Measurements from ENCODE around the gene CDYL2.
"Not testable (repeated sequence)": the region's sequence is repeated elsewhere in the genome, so short reads cannot be mapped to it uniquely, and the experiment has no call there.

Gene CDYL2

GRCh38 chr16:80742331-80742730 lies 62.1 kb downstream of the CDYL2 start:
- DNase-seq, result no peak

DNA sequence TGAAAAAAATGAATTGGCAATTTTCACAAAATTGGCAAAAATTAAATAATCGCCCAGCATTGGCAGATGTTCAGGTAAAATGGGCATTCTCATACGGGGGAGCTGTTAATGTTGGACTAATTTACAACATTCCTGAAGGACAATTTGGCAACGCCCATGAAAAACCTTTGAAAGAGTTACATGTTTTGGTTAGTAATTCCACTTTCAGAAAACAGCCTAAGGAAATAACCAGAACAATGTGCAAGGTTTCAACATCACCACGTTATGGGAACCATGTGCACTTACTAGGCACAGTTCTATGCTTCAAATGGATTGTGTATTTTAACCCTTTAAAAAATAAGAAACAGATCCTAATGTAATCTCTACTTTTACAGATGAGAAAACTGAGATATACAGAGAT lies 62.7 kb downstream of the CDYL2 start:
- DNase-seq, result no peak

DNA sequence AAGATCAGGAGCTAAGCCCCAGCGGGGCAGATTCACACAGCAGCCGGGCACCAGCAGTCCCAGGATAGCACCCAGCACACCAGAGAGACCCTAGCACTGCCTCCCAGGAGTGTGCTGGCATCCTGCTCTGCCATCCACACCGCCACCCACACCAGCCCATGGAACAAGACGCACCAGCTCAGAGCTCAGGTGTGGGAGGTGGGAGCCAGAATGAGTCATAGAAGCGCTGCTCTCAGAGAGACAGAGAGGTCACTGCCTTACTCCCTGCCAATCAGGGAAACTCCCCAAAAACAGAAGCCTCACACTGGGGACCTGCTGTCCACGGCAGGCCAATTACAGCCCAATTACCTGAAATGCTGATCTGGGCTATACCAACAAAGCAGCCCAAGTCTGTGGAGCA lies 64.9 kb downstream of the CDYL2 start:
- DNase-seq, result peak in 1 of 2 donors; percentile 7

DNA sequence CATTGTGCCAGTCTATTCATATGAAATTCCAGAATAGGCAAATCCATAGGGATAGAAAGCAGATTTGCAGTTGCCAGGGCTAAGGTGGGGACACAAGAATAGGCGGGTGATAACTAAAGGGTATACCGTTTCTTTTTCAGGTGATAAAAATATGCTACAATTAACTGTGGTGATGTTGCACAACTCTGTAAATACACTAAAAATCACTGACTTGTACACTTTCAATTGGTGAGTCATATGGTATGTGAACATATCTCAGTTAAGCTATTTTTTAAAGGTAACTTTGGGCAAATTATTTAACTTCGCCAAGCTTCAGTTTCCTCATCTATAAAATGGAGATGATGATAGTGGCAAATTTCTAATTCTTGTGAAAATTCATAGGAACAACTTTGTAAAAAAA lies 65.9 kb downstream of the CDYL2 start:
- DNase-seq, result no peak

GRCh38 chr16:80735846-80736245 lies 68.6 kb downstream of the CDYL2 start:
- no peak for DNase-seq

- no peak for DNase-seq
Observed at GRCh38 chr16:80733407-80733806, 71.0 kb downstream of the CDYL2 start.

DNA sequence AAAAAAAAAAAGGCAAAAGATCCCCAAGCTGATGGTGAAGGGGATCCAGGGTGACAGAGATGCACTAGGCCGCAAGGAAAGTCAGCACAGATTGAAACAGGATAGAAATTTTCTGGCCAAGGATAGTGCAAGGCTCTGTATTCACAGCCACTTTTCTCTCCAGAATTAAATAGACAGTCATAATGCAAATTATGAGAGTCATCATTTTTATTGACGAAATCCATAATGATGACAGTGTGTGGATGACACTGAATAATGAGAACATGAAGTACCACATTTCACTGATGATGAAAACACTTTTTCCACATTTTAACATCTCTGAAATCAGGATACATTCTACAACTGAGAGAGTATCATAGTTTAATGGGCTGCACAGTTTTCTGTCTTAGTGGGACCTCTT lies 72.5 kb downstream of the CDYL2 start:
- no peak for DNase-seq

DNA sequence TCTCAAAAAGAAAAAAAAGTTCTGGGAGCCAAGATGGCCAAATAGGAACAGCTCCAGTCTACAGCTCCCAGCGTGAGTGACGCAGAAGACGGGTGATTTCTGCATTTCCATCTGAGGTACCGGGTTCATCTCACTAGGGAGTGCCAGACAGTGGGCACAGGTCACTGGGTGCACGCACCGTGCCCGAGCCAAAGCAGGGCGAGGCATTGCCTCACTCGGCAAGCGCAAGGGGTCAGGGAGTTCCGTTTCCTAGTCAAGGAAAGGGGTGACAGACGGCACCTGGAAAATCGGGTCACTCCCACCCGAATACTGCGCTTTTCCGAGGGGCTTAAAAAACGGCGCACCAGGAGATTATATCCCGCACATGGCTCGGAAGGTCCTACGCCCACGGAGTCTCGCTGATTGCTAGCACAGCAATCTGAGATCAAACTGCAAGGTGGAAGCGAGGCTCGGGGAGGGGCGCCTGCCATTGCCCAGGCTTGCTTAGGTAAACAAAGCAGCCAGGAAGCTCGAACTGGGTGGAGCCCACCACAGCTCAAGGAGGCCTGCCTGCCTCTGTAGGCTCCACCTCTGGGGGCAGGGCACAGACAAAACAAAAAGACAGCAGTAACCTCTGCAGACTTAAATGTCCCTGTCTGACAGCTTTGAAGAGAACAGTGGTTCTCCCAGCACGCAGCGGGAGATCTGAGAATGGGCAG lies 77.2 kb downstream of the CDYL2 start:
- DNase-seq, result not testable (repeated sequence)

DNA sequence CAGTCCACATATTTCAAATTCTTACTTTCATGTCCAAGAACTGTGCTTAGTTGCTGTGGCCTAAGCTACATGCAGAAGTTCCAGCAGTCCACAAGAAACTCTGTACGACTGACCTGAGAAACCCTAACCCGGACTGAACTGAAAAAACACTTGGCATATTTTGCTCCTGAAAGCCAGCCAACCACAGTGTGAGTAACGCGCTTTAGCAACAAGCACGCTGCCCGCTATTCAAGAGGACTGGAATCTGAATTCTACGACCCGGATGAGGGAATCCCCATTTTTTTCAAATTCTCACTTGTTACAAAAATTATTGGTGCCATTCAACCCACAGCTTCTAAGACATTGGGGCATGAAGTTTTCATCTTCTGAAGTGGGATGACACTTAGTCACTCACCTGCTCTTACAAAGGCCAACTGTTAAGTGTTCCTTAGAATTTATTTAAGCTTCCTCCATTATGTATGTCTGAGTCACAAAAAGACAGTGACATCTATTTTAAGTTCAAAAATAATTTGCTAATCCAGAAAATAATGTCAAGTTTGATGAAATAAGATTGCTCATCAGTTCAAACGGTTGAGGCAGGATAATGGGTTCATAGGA lies 78.7 kb downstream of the CDYL2 start:
- DNase-seq, result no peak

GRCh38 chr16:80723981-80724380 lies 80.4 kb downstream of the CDYL2 start:
- DNase-seq, result no peak

GRCh38 chr16:80723091-80723490 lies 81.3 kb downstream of the CDYL2 start:
- no peak for DNase-seq

- DNase-seq, result no peak
Observed at GRCh38 chr16:80720804-80721371, 83.5 kb downstream of the CDYL2 start.

GRCh38 chr16:80719573-80719972 lies 84.8 kb downstream of the CDYL2 start:
- peak in 1 of 2 donors; percentile 7 for DNase-seq

- no peak for DNase-seq
Observed at GRCh38 chr16:80718480-80719220, 85.7 kb downstream of the CDYL2 start.

DNA sequence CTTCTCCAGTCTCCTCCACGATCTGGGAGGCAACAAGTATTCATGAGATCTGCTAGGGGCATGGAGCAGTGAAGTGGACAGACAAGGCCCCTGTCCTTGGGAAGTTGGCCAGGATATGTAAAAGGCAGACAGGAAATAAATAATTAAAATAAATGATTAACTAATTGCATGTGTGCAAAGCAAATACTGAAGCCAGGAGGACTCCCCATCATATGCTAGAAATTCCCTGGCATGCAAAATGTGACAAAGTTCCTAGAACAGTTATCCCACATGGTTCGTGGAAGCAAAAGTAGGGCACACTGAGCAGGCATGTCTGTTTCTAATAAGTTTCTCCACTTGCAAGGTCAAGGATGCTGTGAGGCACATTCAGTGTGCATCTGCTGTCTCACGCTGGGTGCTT lies 86.8 kb downstream of the CDYL2 start:
- DNase-seq, result no peak

DNA sequence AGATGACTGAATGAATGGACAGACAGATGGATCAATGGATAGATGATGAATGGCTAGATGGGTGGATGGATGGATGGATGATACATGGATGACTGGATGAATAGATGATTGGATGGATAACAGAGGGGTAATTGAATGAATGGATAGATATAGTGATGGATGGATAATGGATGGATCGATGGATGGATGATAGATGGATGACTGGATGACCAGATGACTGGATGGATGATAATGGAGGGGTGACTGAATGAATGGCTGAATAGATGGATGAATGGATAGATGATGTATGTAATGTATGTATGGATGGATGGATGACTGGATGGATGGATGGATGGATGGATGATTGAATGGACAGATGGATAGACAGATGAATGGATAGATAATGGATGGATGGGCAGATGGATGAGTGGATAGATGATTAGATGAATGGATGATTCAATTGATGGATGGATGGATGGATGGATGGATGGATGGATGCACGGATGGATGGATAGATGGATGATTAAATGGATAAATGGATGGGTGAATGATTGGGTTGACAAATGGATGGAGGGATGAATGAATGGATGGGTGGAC lies 87.7 kb downstream of the CDYL2 start:
- DNase-seq, result no peak

- DNase-seq, result no peak
Observed at GRCh38 chr16:80711406-80711805, 93.0 kb downstream of the CDYL2 start.

DNA sequence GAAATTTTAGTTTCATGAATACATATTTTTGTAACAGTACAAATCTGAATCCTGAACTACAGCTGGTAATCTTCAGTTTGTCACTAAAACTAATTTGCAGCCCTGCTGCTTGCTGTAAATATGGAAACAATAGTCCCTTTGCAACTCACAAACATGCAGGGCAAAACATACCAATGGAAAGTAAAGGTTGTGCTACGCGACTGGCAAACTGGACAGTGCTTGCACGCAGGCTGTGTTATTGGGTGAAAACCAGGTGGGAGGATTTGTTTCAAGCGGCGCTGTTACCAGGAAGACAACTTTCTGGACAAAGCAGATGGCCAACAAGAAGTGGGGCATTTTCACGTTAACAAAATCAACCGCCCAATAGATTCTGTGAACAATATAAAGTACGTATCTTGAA lies 93.5 kb downstream of the CDYL2 start:
- no peak for DNase-seq

DNA sequence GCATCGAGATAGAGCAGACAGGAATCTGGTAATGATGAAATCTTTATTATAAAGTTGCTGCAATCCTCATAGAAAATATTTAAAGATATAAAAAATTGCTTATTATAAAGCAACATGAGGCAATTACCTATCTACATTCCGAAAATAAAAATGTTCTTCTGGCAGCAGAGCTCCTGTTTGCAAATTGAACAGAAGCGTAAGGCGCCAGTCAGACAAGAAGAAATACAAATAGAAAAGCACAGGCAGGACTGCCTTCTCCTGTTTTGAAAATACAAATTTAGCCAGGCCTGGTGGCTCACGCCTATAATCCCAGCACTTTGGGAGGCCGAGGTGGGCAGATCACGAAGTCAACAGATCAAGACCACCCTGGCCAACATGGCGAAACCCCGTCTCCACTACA lies 95.6 kb downstream of the CDYL2 start:
- no peak for DNase-seq

GRCh38 chr16:80707686-80708085 lies 96.7 kb downstream of the CDYL2 start:
- DNase-seq, result no peak

DNA sequence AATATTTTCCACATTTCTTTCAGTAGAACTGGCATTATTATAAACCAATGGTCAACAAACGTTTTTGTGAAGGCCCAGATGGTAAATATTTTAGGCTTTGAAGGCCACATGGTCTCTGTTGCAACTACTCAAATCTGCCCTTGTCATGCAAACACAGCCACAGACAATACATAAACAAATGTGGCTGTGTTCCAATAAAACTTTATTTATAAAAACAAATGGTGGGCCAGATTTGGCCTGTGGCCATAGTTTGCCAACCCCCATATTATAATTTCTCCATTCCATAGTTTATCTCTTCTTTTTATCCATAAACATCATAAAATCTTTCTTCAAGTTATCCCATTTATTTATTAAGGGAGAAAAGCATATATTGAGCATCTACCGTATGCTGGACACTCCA lies 98.8 kb downstream of the CDYL2 start:
- DNase-seq, result no peak

DNA sequence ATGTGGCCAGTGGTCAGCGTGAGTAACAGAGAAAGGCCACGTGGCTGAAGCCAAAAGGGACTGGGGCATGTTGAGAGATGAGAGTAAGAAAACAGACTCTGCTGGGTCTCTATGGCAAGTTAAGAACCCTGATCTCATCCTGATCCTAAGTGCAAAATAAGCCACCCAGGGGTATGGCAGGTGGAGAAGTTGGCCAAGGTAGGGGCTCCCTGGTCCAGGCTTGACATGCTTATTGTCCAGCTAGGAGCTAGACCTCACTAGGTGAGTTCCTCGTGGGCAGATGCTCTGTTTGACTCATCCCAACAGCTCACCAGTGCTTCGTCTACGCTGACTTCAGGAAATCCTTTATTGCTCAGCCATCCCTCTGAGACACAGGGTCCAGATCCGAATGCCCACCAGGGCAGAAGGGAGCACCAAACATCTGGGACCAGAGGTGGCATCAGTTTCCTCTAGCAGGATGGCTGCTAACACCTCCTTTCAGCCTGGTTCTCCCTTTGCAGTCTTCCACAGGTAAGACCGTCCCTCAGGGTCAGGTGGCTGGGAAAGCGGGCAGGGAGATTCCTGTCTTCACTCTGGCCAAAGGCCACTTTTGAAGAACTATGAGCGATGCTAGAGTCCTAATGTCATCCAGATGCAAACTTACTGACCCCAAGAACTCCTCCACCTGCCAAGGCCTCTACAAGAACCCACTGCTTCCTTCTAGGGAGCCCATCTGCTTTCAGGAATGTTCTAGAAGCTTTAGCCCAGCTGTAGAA lies 99.5 kb downstream of the CDYL2 start:
- no peak for DNase-seq
